ENCODE measurements around the gene GPNMB. TPM values are rescaled to one million over a fixed set of nuclear protein-coding genes. Genes with fewer than 3 reads are reported as not detected.

GPNMB gene
- total RNA-seq, 6 donors from 2014 or later: 68.5 to 309 (median 159) TPM

- DNase-seq: no peak
- Histone ChIP-seq H3K4me3 (no peak overlapping the region), H3K27me3 (no peaks in the 10 kb centered on the region), H3K9me3 (no peaks in the 10 kb centered on the region), H3K4me1 (peaks cover 0 to 6% (median 3%) of the 10 kb centered on the region in 4 donors), H3K27ac (no peak overlapping the region), H3K36me3 (no peaks in the 10 kb centered on the region)
- TF ChIP-seq POLR2A (IDR thresholded peaks at IDR 0.05): no peak
- TF ChIP-seq POLR2AphosphoS5 (IDR thresholded peaks at IDR 0.05): no peak
- TF ChIP-seq EP300 (IDR thresholded peaks at IDR 0.05): no peak
- TF ChIP-seq CTCF (IDR thresholded peaks at IDR 0.05): no peak
- WGBS, 2 donors: 65 to 84% methylated on average over 4 to 5 of the region's 5 CpGs
- no peak for ATAC-seq (ENCODE audit: low FRiP score in 2 of 2)
Observed at GRCh38 chr7:23276376-23276775, 29.8 kb downstream of the GPNMB start.

- H3K4me3 ChIP-seq: no peak overlapping the region
- 84 to 92% methylated on average over 3 of the region's 3 CpGs for WGBS, 2 donors
Observed at GRCh38 chr7:23276947-23277346, 30.4 kb downstream of the GPNMB start.

GRCh38 chr7:23277359-23277989 lies 30.9 kb downstream of the GPNMB start:
- H3K27me3 ChIP-seq: no peaks in the 10 kb centered on the region
- whole genome bisulfite sequencing, 2 donors: 32 to 35% methylated on average over 6 of the region's 6 CpGs
- no peaks in the 10 kb centered on the region for H3K9me3 ChIP-seq
- no peak for TF ChIP-seq POLR2A (IDR thresholded peaks at IDR 0.05)
- no peak for TF ChIP-seq POLR2AphosphoS5 (IDR thresholded peaks at IDR 0.05)
- TF ChIP-seq EP300 (IDR thresholded peaks at IDR 0.05): no peak
- TF ChIP-seq CTCF (IDR thresholded peaks at IDR 0.05): peak; percentile 48 to 74 (median 68)
- H3K4me1 ChIP-seq: peaks cover 0 to 6% (median 3%) of the 10 kb centered on the region in 4 donors
- H3K4me3 ChIP-seq: no peak overlapping the region
- ATAC-seq (ENCODE audit: low FRiP score in 2 of 2) (peak; percentile 68 to 78), DNase-seq (no peak)
- no peak overlapping the region for H3K27ac ChIP-seq
- no peaks in the 10 kb centered on the region for H3K36me3 ChIP-seq

More at GRCh38 chr7:23276947-23277346, 30.4 kb downstream of the GPNMB start:
- no peak for ATAC-seq (ENCODE audit: low FRiP score in 2 of 2)
- no peak overlapping the region for H3K27ac ChIP-seq
- TF ChIP-seq POLR2A (IDR thresholded peaks at IDR 0.05) (no peak), POLR2AphosphoS5 (IDR thresholded peaks at IDR 0.05) (no peak), CTCF (IDR thresholded peaks at IDR 0.05) (no peak), EP300 (IDR thresholded peaks at IDR 0.05) (no peak)
- DNase-seq: no peak
- H3K36me3 ChIP-seq: no peaks in the 10 kb centered on the region
- H3K4me1 ChIP-seq: peaks cover 0 to 6% (median 3%) of the 10 kb centered on the region in 4 donors
- no peaks in the 10 kb centered on the region for H3K9me3 ChIP-seq
- H3K27me3 ChIP-seq: no peaks in the 10 kb centered on the region

- whole genome bisulfite sequencing, 2 donors: 96 to 100% methylated on average over 2 of the region's 2 CpGs
Observed at GRCh38 chr7:23279819-23280525, 33.4 kb downstream of the GPNMB start.

More at GRCh38 chr7:23279819-23280525, 33.4 kb downstream of the GPNMB start:
- no peak for TF ChIP-seq POLR2AphosphoS5 (IDR thresholded peaks at IDR 0.05)
- no peak for TF ChIP-seq POLR2A (IDR thresholded peaks at IDR 0.05)
- TF ChIP-seq EP300 (IDR thresholded peaks at IDR 0.05): no peak
- no peak for TF ChIP-seq CTCF (IDR thresholded peaks at IDR 0.05)
- Histone ChIP-seq H3K27me3 (no peaks in the 10 kb centered on the region), H3K4me3 (no peak overlapping the region), H3K9me3 (no peaks in the 10 kb centered on the region), H3K27ac (no peak overlapping the region), H3K4me1 (no peaks in the 10 kb centered on the region), H3K36me3 (no peaks in the 10 kb centered on the region)
- DNase-seq (no peak), ATAC-seq (ENCODE audit: low FRiP score in 2 of 2) (no peak)
